Naive thymus-derived CD8-positive, alpha-beta T cell (primary cell): ENCODE results near the gene PTH2R. TPM values are rescaled to one million over a fixed set of nuclear protein-coding genes. Genes with fewer than 3 reads are reported as not detected.

Experiments used
- ATAC-seq, 2 donors: fragments of 150-1000 bp; cut with Tn5 transposase in 1 of 2; sonication (Bioruptor Pico), chemical (Tn5 transposase) in 1 of 2; 1 replicate in 1 of 2; 2 replicates in 1 of 2; pipeline ENCODE4 v1.10.0; 2021; ENCODE audit warnings: mild to moderate bottlenecking in 2 of 2, moderate library complexity in 2 of 2
- POLR2A ChIA-PET: fragments of 350-600 bp; sonication (Branson Sonifier 250); formaldehyde crosslinking; loops from one replicate; lab custom pipeline; 2021; ENCODE audit warnings: antibody characterized with exemption; lab: Charles Lee
- DNase-seq, 10 donors: peaks; one replicate each; pipeline versions ENCODE4 v3.0.0 to v3.0.0-alpha.2; 2020 to 2022
- H3K27ac Mint-ChIP-seq, 10 donors: one replicate each; pipeline ENCODE4 v1.8.0; 2020 to 2022; ENCODE audit warnings: mild to moderate bottlenecking in 10 of 10, mixed read lengths in 10 of 10, moderate library complexity in 4 of 10, inconsistent platforms in 1 of 10
- H3K27me3 Mint-ChIP-seq, 5 donors: one replicate each; pipeline ENCODE4 v1.8.0; 2021 to 2022; ENCODE audit warnings: mixed read lengths in 5 of 5
- H3K36me3 Mint-ChIP-seq, 3 donors: one replicate each; pipeline ENCODE4 v1.8.0; 2020 to 2022; ENCODE audit warnings: mixed read lengths in 3 of 3, mild to moderate bottlenecking in 2 of 3, inconsistent platforms in 1 of 3
- H3K4me1 Mint-ChIP-seq, 4 donors: one replicate each; pipeline ENCODE4 v1.8.0; 2021 to 2022; ENCODE audit warnings: mixed read lengths in 4 of 4
- H3K4me3 Mint-ChIP-seq, 10 donors: one replicate each; pipeline ENCODE4 v1.8.0; 2020 to 2022; ENCODE audit warnings: mild to moderate bottlenecking in 10 of 10, mixed read lengths in 10 of 10, moderate library complexity in 6 of 10, inconsistent platforms in 1 of 10
- H3K9me3 Mint-ChIP-seq, 9 donors: one replicate each; pipeline ENCODE4 v1.8.0; 2020 to 2022; ENCODE audit warnings: mixed read lengths in 9 of 9, mild to moderate bottlenecking in 3 of 9, inconsistent platforms in 1 of 9, moderate library complexity in 1 of 9
- polyA plus RNA-seq, 3 donors: library from polyadenylated mRNA; unstranded; fragments of 300-500 nt; fragmentation: Illumina TruSeq; gene quantifications; one replicate each; pipeline ENCODE4 v1.2.3, GENCODE V29; 2021
- total RNA-seq, 8 experiments: library from RNA in 2 of 8; stranded (reverse) in 2 of 8; gene quantifications; one replicate each; pipeline ENCODE4 v1.2.3 and lab custom pipeline; 2021 to 2026

PTH2R gene
- total and polyA plus RNA-seq, 5 experiments from 2014 or later, result 0.09 to 0.25 TPM; not detected in 3

GRCh38 chr2:208541461-208541988 lies 134.9 kb downstream of the PTH2R start:
- H3K4me1 Mint-ChIP-seq, result no peaks in the 10 kb centered on the region
- POLR2A ChIA-PET, result no interaction called here
- ATAC-seq, result no peak
- no peaks in the 10 kb centered on the region for H3K36me3 Mint-ChIP-seq
- peaks cover 0 to 7% (median 3%) of the 10 kb centered on the region in 5 donors for H3K27me3 Mint-ChIP-seq
- H3K27ac Mint-ChIP-seq, result no peak overlapping the region
- DNase-seq, result no peak
- H3K4me3 Mint-ChIP-seq, result no peak overlapping the region
- peaks cover 0 to 9% (median 0%) of the 10 kb centered on the region in 9 donors for H3K9me3 Mint-ChIP-seq

DNA sequence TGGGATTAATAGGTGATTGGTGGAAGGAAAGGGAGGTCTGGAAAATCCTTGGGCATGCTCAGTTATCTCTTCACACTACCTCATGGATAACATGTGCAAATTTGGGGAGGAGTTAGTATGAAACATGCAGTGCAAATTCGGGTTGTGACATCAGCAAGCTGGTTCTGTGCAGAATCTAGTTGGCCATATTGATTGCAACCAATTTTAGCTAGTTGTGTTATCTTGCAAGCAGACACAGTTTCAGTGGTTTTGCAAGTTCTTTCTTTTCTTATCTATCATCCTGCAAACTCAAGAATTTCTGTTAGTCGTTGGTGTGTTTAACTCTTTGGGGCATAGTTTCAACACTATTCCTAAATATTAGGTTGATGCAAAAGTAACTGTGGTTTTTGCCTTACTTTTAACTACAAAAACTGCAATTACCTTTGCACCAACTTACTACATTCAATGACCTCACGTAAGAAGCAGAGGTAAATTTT lies 135.4 kb downstream of the PTH2R start:
- H3K27ac Mint-ChIP-seq, result no peak overlapping the region
- no peaks in the 10 kb centered on the region for H3K36me3 Mint-ChIP-seq
- H3K4me1 Mint-ChIP-seq, result no peaks in the 10 kb centered on the region
- H3K4me3 Mint-ChIP-seq, result no peak overlapping the region
- POLR2A ChIA-PET, result no interaction called here
- peaks cover 0 to 7% (median 3%) of the 10 kb centered on the region in 5 donors for H3K27me3 Mint-ChIP-seq
- DNase-seq (no peak), ATAC-seq (no peak)
- peaks cover 0 to 8% (median 0%) of the 10 kb centered on the region in 9 donors for H3K9me3 Mint-ChIP-seq

DNA sequence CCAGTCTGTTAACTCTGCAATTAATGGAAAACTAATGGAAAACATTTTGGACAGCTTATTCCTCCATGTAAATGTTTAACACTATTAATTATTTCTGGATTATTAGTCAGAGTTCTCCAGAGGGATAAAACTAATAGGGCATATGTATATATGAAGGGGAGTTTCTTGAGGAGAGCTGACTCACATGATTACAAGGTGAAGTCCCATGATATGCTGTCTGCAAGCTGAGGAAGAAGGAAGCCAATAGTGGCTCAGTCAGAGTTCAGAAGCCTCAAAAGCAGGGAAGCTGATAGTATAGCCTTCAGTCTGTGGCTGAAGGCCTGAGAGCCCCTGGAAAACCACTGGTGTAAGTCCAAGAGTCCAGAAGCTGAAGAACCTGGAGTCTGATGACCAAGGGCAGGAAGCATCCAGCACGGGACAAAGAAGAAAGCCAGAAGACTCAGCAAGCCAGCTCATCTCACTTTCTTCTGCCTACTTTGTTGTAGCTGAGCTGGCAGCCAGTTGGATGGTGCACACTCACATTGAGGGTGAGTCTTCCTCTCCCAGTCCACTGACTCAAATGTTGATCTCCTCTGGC lies 136.0 kb downstream of the PTH2R start:
- Mint-ChIP-seq H3K4me3 (no peak overlapping the region), H3K4me1 (no peaks in the 10 kb centered on the region), H3K27ac (no peak overlapping the region), H3K9me3 (peaks cover 0 to 4% (median 0%) of the 10 kb centered on the region in 9 donors), H3K27me3 (peaks cover 0 to 7% (median 2%) of the 10 kb centered on the region in 5 donors), H3K36me3 (no peaks in the 10 kb centered on the region)
- POLR2A ChIA-PET, result no interaction called here
- no peak for DNase-seq
- ATAC-seq, result no peak

Other genes with a start within 250 kb of the PTH2R start
- not detected for gene CRYGA, start 243.2 kb upstream of the PTH2R start, total RNA-seq
- not detected for gene CRYGA, start 243.2 kb upstream of the PTH2R start, polyA plus RNA-seq
- not detected for gene C2orf80, start 216.8 kb upstream of the PTH2R start, total RNA-seq
- gene C2orf80, start 216.8 kb upstream of the PTH2R start, polyA plus RNA-seq, result not detected
- gene IDH1, start 151.7 kb upstream of the PTH2R start, total RNA-seq, result 10 to 100 TPM; 20.0 to 20.8 TPM
- gene IDH1, start 151.7 kb upstream of the PTH2R start, polyA plus RNA-seq, result 1 to 10 TPM; 2.6 to 5.5 (median 3.8) TPM
- 10 to 100 TPM; 50.6 to 51.2 TPM for gene PIKFYVE, start 140.5 kb upstream of the PTH2R start, total RNA-seq
- gene PIKFYVE, start 140.5 kb upstream of the PTH2R start, polyA plus RNA-seq, result 1 to 10 TPM; 5.3 to 6.6 (median 5.4) TPM